ENCODE measurements around the gene AMFR. TPM values are rescaled to one million over a fixed set of nuclear protein-coding genes. Genes with fewer than 3 reads are reported as not detected.
A peak's percentile ranks its signal among the peaks of the same experiment; 100 is the strongest.

Gene AMFR
- polyA plus RNA-seq, 10 donors, result 46.4 to 64.7 (median 53.6) TPM

- DNase-seq, result no peak
Observed at GRCh38 chr16:56363781-56364565, 61.4 kb downstream of the AMFR start.

GRCh38 chr16:56363181-56363716 lies 62.1 kb downstream of the AMFR start:
- no peak for DNase-seq

GRCh38 chr16:56362706-56363105 lies 62.6 kb downstream of the AMFR start:
- DNase-seq, result no peak

- no peak for DNase-seq
Observed at GRCh38 chr16:56362057-56362655, 63.2 kb downstream of the AMFR start.

GRCh38 chr16:56360117-56361008 lies 65.0 kb downstream of the AMFR start:
- no peak for DNase-seq

GRCh38 chr16:56357765-56358322 lies 67.5 kb downstream of the AMFR start:
- DNase-seq, result peak in 1 of 3 donors; percentile 20

GRCh38 chr16:56357241-56357764 lies 68.0 kb downstream of the AMFR start:
- DNase-seq, result peak; percentile 28 to 67 (median 31)

GRCh38 chr16:56356276-56357240 lies 68.8 kb downstream of the AMFR start:
- peak; percentile 75 to 93 (median 79) for DNase-seq

GRCh38 chr16:56355786-56356275 lies 69.5 kb downstream of the AMFR start:
- no peak for DNase-seq

- no peak for DNase-seq
Observed at GRCh38 chr16:56355221-56355620, 70.1 kb downstream of the AMFR start.

GRCh38 chr16:56354746-56355145 lies 70.6 kb downstream of the AMFR start:
- no peak for DNase-seq

- no peak for DNase-seq
Observed at GRCh38 chr16:56354016-56354415, 71.3 kb downstream of the AMFR start.

GRCh38 chr16:56353054-56353921 lies 72.1 kb downstream of the AMFR start:
- DNase-seq, result no peak

GRCh38 chr16:56352351-56353053 lies 72.8 kb downstream of the AMFR start:
- no peak for DNase-seq

- no peak for DNase-seq
Observed at GRCh38 chr16:56351481-56351880, 73.9 kb downstream of the AMFR start.

- DNase-seq, result no peak
Observed at GRCh38 chr16:56350491-56351405, 74.6 kb downstream of the AMFR start.

GRCh38 chr16:56349711-56350161 lies 75.6 kb downstream of the AMFR start:
- no peak for DNase-seq
